T-cell (primary cell): ENCODE data around the gene AAGAB. TPM values are rescaled to one million over a fixed set of nuclear protein-coding genes. Genes with fewer than 3 reads are reported as not detected.
A peak's percentile ranks its signal among the peaks of the same experiment; 100 is the strongest.

ENCODE experiments used
- ATAC-seq, 4 experiments: fragments of 200-7000 bp in 3 of 4; fragments of 150-1000 bp in 1 of 4; cut with Tn5 transposase; replicated peaks in 1 of 4; 1 replicate in 3 of 4; 2 replicates in 1 of 4; pipeline ENCODE4 v1.10.0; 2021; ENCODE audit warnings: moderate library complexity in 3 of 4, mild to moderate bottlenecking in 2 of 4, moderate number of reproducible peaks in 1 of 4
- CTCF ChIA-PET, 2 donors: fragments of 300-600 bp; sonication (Branson Sonifier 250); formaldehyde crosslinking; loops; one replicate each; lab custom pipeline; 2022; ENCODE audit warnings: antibody characterized with exemption in 2 of 2; lab: Charles Lee
- POLR2A ChIA-PET, 2 donors: fragments of 300-600 bp; sonication (Branson Sonifier 250); formaldehyde crosslinking; loops; one replicate each; lab custom pipeline; 2022; ENCODE audit warnings: antibody characterized with exemption in 2 of 2; lab: Charles Lee
- DNase-seq, 35 experiments: peaks; one replicate each; pipeline versions ENCODE4 v3.0.0 to v3.0.0-alpha.2; 2013 to 2023
- H3K27ac ChIP-seq: one replicate; pipeline ENCODE4 v1.5.1; 2013; ENCODE audit warnings: low read length
- H3K27me3 ChIP-seq, 2 experiments: replicated peaks in 1 of 2; 1 replicate in 1 of 2; 2 replicates in 1 of 2; pipeline versions ENCODE4 v1.6.1 to v1.7.0; 2013; ENCODE audit warnings: low read length in 1 of 2, mixed read lengths in 1 of 2; ENCODE audit not compliant: control insufficient read depth in 2 of 2, insufficient read depth in 2 of 2; ENCODE audit errors: extremely low read depth in 1 of 2
- H3K36me3 ChIP-seq, 2 donors: 1 replicate in 1 of 2; 2 replicates in 1 of 2; pipeline versions ENCODE4 v1.6.1 to v1.7.0; 2013; ENCODE audit warnings: low read length in 1 of 2; ENCODE audit not compliant: control insufficient read depth in 2 of 2, insufficient read depth in 1 of 2; ENCODE audit errors: extremely low read depth in 1 of 2
- H3K4me1 ChIP-seq, 2 experiments: 1 replicate in 1 of 2; 2 replicates in 1 of 2; pipeline versions ENCODE4 v1.6.1 to v1.7.0; 2013; ENCODE audit warnings: low read length in 2 of 2, mixed read lengths in 1 of 2; ENCODE audit not compliant: insufficient read depth in 2 of 2, control insufficient read depth in 1 of 2; ENCODE audit errors: extremely low read depth in 1 of 2
- H3K4me3 ChIP-seq, 2 donors: 1 replicate in 1 of 2; 2 replicates in 1 of 2; pipeline versions ENCODE4 v1.5.1 to v1.7.0; 2013; ENCODE audit warnings: mild to moderate bottlenecking in 2 of 2, low read length in 1 of 2, moderate library complexity in 1 of 2; ENCODE audit not compliant: control insufficient read depth in 1 of 2; ENCODE audit errors: extremely low read depth in 1 of 2
- H3K9me3 ChIP-seq: 2 replicates; pipeline ENCODE4 v1.7.0; 2013
- H3K27ac Mint-ChIP-seq, 2 donors: one replicate each; pipeline ENCODE4 v1.8.0; 2020 to 2021; ENCODE audit warnings: mild to moderate bottlenecking in 2 of 2, mixed read lengths in 2 of 2
- H3K27me3 Mint-ChIP-seq, 2 donors: one replicate each; pipeline ENCODE4 v1.8.0; 2021 to 2022; ENCODE audit warnings: mixed read lengths in 2 of 2
- H3K36me3 Mint-ChIP-seq: one replicate; pipeline ENCODE4 v1.8.0; 2021; ENCODE audit warnings: mixed read lengths
- H3K4me1 Mint-ChIP-seq, 3 donors: one replicate each; pipeline ENCODE4 v1.8.0; 2020 to 2022; ENCODE audit warnings: mixed read lengths in 3 of 3, mild to moderate bottlenecking in 1 of 3
- H3K4me3 Mint-ChIP-seq, 3 donors: one replicate each; pipeline ENCODE4 v1.8.0; 2020 to 2022; ENCODE audit warnings: mild to moderate bottlenecking in 3 of 3, mixed read lengths in 3 of 3, moderate library complexity in 3 of 3
- H3K9me3 Mint-ChIP-seq, 3 donors: one replicate each; pipeline ENCODE4 v1.8.0; 2020 to 2022; ENCODE audit warnings: mixed read lengths in 3 of 3
- WGBS: methylation state at CpG from one replicate; pipeline ENCODE4 v1.1.5; 2013; ENCODE audit warnings: missing lambda C conversion rate; ENCODE audit not compliant: insufficient coverage; 5-methylcytosine and 5-hydroxymethylcytosine counted together
- total RNA-seq, 35 experiments: library from RNA in 6 of 35; stranded (reverse) in 6 of 35; fragments of 120-200 nt in 1 of 35; gene quantifications; one replicate each; pipeline versions ENCODE4 v1.2.1 to v1.2.4 and lab custom pipeline; 2013 to 2026

AAGAB gene
- total RNA-seq, 5 donors from 2014 or later (not counting 1 experiment from before 2014, with no cell fraction given): 21.9 to 28.4 (median 23.6) TPM

DNA sequence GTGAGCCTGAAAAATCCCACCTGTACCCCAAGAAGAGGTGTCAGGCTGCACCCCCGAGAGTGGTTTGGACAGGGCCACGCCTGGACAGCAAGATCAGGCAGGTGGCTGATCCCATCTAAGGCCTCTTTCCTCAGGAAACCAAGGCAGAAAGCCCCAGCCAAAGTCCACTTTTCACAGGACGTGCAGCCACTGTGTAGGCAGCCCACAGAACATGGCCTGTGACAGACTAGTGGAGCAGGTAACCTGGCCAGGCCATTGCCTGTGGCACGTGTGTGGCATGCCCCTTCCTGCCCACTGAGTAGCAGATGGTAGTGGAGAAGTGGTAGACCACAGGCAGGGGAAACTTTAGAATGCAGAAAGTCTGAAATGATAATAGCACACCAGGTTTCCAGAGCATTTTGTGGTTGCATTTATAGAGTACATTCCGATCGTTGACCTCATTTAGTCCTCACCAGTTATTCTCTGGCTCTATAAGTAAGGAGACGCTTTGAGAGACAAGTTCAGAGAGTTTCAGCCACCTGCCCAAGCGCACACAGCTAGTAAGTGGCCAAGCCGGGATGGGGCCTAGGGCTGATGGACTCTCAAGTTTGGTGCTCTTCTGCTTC lies 68.7 kb downstream of the AAGAB start:
- Mint-ChIP-seq H3K4me1 (peaks cover 0 to 8% (median 6%) of the 10 kb centered on the region in 3 donors), H3K36me3 (peaks cover 51% of the 10 kb centered on the region), H3K27ac (peak overlapping the region; percentile 24 to 81), H3K9me3 (no peaks in the 10 kb centered on the region), H3K4me3 (no peak overlapping the region), H3K27me3 (no peaks in the 10 kb centered on the region)
- 85% methylated on average over 3 of the region's 9 CpGs for WGBS
- DNase-seq (no peak), ATAC-seq (peak in 1 of 4 experiments; percentile 47)
- Histone ChIP-seq H3K36me3 (peaks cover 11 to 82% of the 10 kb centered on the region in 2 donors), H3K27me3 (no peaks in the 10 kb centered on the region), H3K9me3 (no peaks in the 10 kb centered on the region), H3K4me1 (peaks cover 0 to 13% of the 10 kb centered on the region in 2 experiments), H3K4me3 (no peak overlapping the region), H3K27ac (no peak overlapping the region)
- ChIA-PET CTCF (no interaction called here), POLR2A (no interaction called here)

DNA sequence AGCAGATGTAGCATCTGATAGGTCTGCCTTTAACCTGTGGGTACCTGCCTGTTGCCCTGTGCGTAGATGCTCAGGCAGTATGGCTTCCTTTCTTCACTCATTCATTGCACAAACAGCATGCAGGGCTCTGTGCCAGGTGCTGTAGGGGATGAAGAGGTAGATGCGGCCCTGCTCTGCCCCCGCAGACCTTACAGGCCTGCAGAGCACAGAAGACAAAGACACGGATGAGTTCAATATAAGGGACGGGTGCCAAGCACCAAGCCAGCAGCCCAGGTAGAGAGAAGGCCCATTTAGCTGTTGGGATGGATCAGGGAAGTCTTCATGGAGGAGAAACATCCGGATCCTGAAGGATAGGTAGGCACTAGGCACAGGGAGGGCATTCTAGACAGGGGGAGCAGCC lies 69.4 kb downstream of the AAGAB start:
- Histone ChIP-seq H3K4me1 (peaks cover 0 to 13% of the 10 kb centered on the region in 2 experiments), H3K27me3 (no peaks in the 10 kb centered on the region), H3K4me3 (no peak overlapping the region), H3K9me3 (no peaks in the 10 kb centered on the region), H3K36me3 (peaks cover 11 to 81% of the 10 kb centered on the region in 2 donors), H3K27ac (no peak overlapping the region)
- Mint-ChIP-seq H3K4me3 (no peak overlapping the region), H3K36me3 (peaks cover 51% of the 10 kb centered on the region), H3K27me3 (no peaks in the 10 kb centered on the region), H3K27ac (peak overlapping the region; percentile 2 to 24), H3K9me3 (no peaks in the 10 kb centered on the region), H3K4me1 (peaks cover 0 to 8% (median 6%) of the 10 kb centered on the region in 3 donors)
- POLR2A ChIA-PET: no interaction called here
- WGBS: 98% methylated on average over 5 of the region's 6 CpGs
- no peak for ATAC-seq
- no peak for DNase-seq
- CTCF ChIA-PET: no interaction called here

- H3K27ac Mint-ChIP-seq: no peak overlapping the region
- POLR2A ChIA-PET: no interaction called here
- no peak overlapping the region for H3K4me3 ChIP-seq
- no peaks in the 10 kb centered on the region for H3K9me3 Mint-ChIP-seq
- H3K36me3 Mint-ChIP-seq: peaks cover 51% of the 10 kb centered on the region
- H3K36me3 ChIP-seq: peaks cover 13 to 74% of the 10 kb centered on the region in 2 donors
- no peak for ATAC-seq
- H3K4me3 Mint-ChIP-seq: no peak overlapping the region
- no peaks in the 10 kb centered on the region for H3K27me3 Mint-ChIP-seq
- WGBS: 97% methylated on average over 16 of the region's 18 CpGs
- DNase-seq: no peak
- H3K27me3 ChIP-seq: no peaks in the 10 kb centered on the region
- CTCF ChIA-PET: interaction anchor here in 1 of 2 donors (0.7 kb wide), 1 partner anchor 24 kb away, joined by 3 read pairs; no protein-coding TSS in a partner anchor
- H3K27ac ChIP-seq: no peak overlapping the region
- no peaks in the 10 kb centered on the region for H3K9me3 ChIP-seq
- peaks cover 0 to 12% (median 9%) of the 10 kb centered on the region in 3 donors for H3K4me1 Mint-ChIP-seq
- peaks cover 0 to 13% of the 10 kb centered on the region in 2 experiments for H3K4me1 ChIP-seq
These were observed 70.1 kb downstream of the AAGAB start for GRCh38 chr15:67184208-67184925.

DNA sequence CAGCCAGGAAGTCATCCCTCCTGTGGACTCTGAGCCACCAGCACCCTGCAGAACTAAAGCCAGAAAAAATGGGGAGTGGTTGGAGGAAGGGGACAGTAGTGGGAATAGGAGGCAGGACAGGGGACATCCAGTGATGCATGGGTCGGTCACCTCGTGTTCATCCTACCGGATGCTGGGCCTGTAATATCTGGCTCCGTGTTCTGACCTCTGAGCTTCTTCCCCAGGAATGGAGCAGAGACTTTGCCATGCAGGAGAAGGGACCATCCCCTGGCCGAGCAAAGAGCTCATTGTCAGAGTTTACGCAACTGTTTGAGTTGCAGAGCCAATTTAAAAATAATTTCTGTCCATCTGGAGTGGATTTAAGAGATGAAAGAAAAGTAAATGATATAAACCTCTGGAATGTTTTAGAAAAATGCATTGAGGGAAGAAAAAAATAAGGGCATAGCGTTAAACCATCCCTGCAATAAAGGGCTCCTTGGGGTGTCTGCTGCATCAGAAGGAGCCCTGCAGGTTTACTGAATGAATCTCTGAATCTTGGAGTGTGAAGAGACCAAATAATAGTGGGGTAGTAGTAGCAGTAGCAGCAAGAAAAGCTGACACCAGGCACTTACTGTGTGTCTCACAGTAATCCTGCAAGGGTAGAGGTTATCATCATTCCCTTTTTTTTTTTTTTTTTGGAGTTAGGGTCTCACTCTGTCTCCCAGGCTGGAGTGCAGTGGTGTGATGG lies 70.9 kb downstream of the AAGAB start:
- no peak overlapping the region for H3K4me3 ChIP-seq
- no peak for ATAC-seq
- Mint-ChIP-seq H3K36me3 (peaks cover 52% of the 10 kb centered on the region), H3K27me3 (no peaks in the 10 kb centered on the region), H3K4me3 (no peak overlapping the region), H3K4me1 (peaks cover 0 to 13% (median 9%) of the 10 kb centered on the region in 3 donors), H3K9me3 (no peaks in the 10 kb centered on the region), H3K27ac (peak overlapping the region in 1 of 2 donors; percentile 31)
- peaks cover 13 to 70% of the 10 kb centered on the region in 2 donors for H3K36me3 ChIP-seq
- 98% methylated on average over 5 of the region's 7 CpGs for WGBS
- H3K9me3 ChIP-seq: no peaks in the 10 kb centered on the region
- H3K4me1 ChIP-seq: peaks cover 0 to 13% of the 10 kb centered on the region in 2 experiments
- ChIA-PET POLR2A (no interaction called here), CTCF (interaction anchor here in 1 of 2 donors (0.7 kb wide), 1 partner anchor 23 kb away, joined by 3 read pairs; no protein-coding TSS in a partner anchor)
- H3K27me3 ChIP-seq: no peaks in the 10 kb centered on the region
- H3K27ac ChIP-seq: no peak overlapping the region
- DNase-seq: no peak

DNA sequence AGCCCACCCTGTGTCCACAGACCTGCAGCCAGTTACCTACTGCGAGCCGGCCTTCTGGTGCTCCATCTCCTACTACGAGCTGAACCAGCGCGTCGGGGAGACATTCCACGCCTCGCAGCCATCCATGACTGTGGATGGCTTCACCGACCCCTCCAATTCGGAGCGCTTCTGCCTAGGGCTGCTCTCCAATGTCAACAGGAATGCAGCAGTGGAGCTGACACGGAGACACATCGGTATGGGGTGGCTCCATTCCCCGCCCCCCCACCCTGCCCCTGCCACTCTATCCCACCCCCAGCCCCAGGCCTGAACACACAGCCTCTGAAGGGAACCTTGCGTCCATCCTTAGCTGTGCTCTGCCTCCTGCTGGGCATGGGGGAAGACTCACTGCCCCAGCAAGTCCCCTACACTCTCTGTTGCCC lies 73.2 kb downstream of the AAGAB start:
- POLR2A ChIA-PET: no interaction called here
- H3K4me1 Mint-ChIP-seq: peaks cover 4 to 16% (median 16%) of the 10 kb centered on the region in 3 donors
- H3K36me3 ChIP-seq: peaks cover 10 to 66% of the 10 kb centered on the region in 2 donors
- peak in 1 of 4 experiments; percentile 40 for ATAC-seq
- H3K27me3 ChIP-seq: no peaks in the 10 kb centered on the region
- no peaks in the 10 kb centered on the region for H3K9me3 ChIP-seq
- H3K4me3 Mint-ChIP-seq: no peak overlapping the region
- 97% methylated on average over 10 of the region's 15 CpGs for WGBS
- H3K27ac ChIP-seq: no peak overlapping the region
- peak overlapping the region in 1 of 2 donors; percentile 28 for H3K27ac Mint-ChIP-seq
- H3K36me3 Mint-ChIP-seq: peaks cover 43% of the 10 kb centered on the region
- H3K9me3 Mint-ChIP-seq: no peaks in the 10 kb centered on the region
- no peak overlapping the region for H3K4me3 ChIP-seq
- H3K4me1 ChIP-seq: peaks cover 0 to 12% of the 10 kb centered on the region in 2 experiments
- CTCF ChIA-PET: no interaction called here
- peak in 7 of 35 experiments; percentile 6 to 35 (median 12) for DNase-seq
- no peaks in the 10 kb centered on the region for H3K27me3 Mint-ChIP-seq

- peaks cover 0 to 12% of the 10 kb centered on the region in 2 experiments for H3K4me1 ChIP-seq
- ChIA-PET CTCF (no interaction called here), POLR2A (no interaction called here)
- 92% methylated on average over 7 of the region's 10 CpGs for WGBS
- H3K4me3 ChIP-seq: no peak overlapping the region
- peaks cover 43% of the 10 kb centered on the region for H3K36me3 Mint-ChIP-seq
- DNase-seq (no peak), ATAC-seq (no peak)
- H3K27ac Mint-ChIP-seq: no peak overlapping the region
- peaks cover 9 to 22% (median 18%) of the 10 kb centered on the region in 3 donors for H3K4me1 Mint-ChIP-seq
- no peaks in the 10 kb centered on the region for H3K27me3 Mint-ChIP-seq
- H3K27me3 ChIP-seq: no peaks in the 10 kb centered on the region
- H3K36me3 ChIP-seq: peaks cover 7 to 64% of the 10 kb centered on the region in 2 donors
- no peak overlapping the region for H3K4me3 Mint-ChIP-seq
- no peak overlapping the region for H3K27ac ChIP-seq
- H3K9me3 Mint-ChIP-seq: no peaks in the 10 kb centered on the region
- no peaks in the 10 kb centered on the region for H3K9me3 ChIP-seq
These were observed 73.8 kb downstream of the AAGAB start for GRCh38 chr15:67180514-67181191.
